GM23248 (cell line): ENCODE measurements around the gene PLA2G2F.

Experiments used
- EZH2 ChIP-seq: fragments of 200-600 bp; sonication (generic); IDR thresholded peaks from 2 replicates; pipeline ENCODE4 v1.6.1; 2018; ENCODE audit warnings: antibody characterized with exemption, mild to moderate bottlenecking; ENCODE audit not compliant: insufficient read depth, poor library complexity, severe bottlenecking
- EZH2phosphoT487 ChIP-seq: fragments of 200-600 bp; sonication (generic); IDR thresholded peaks from 2 replicates; pipeline ENCODE4 v1.6.1; 2018; ENCODE audit warnings: antibody characterized with exemption, moderate library complexity, mild to moderate bottlenecking, low read depth; ENCODE audit not compliant: insufficient read depth

GRCh38 chr1:20182415-20182814 is 43.3 kb downstream of the PLA2G2F start:
- TF ChIP-seq EZH2 (no peak), EZH2phosphoT487 (no peak)
